HCT116 (cell line): ENCODE measurements around the gene CCDC57.

ENCODE experiments used
- CTCF ChIP-seq, 3 experiments: fragments of 200-600 bp in 1 of 3; sonication (generic) in 1 of 3; IDR thresholded peaks in 2 of 3; conservative IDR thresholded peaks in 1 of 3; 2 replicates each; pipeline ENCODE4 v1.5.1; 2012 to 2017; ENCODE audit warnings: low read depth in 2 of 3, low read length in 2 of 3, antibody characterized with exemption in 1 of 3, borderline replicate concordance in 1 of 3, control low read depth in 1 of 3, mild to moderate bottlenecking in 1 of 3, mixed read lengths in 1 of 3, mixed run types in 1 of 3, moderate library complexity in 1 of 3; ENCODE audit not compliant: insufficient read depth in 1 of 3
- MAX ChIP-seq: IDR thresholded peaks from 2 replicates; pipeline ENCODE4 v1.6.1; 2012
- POLR2AphosphoS5 ChIP-seq: IDR thresholded peaks from 2 replicates; pipeline ENCODE4 v1.6.1; 2011; ENCODE audit warnings: mild to moderate bottlenecking, low read depth, low read length, moderate library complexity
- RAD21 ChIP-seq: IDR thresholded peaks from 2 replicates; pipeline ENCODE4 v1.6.1; 2012; ENCODE audit warnings: low read depth, mild to moderate bottlenecking

GRCh38 chr17:82120148-82120547 lies 92.5 kb downstream of the CCDC57 start:
- TF ChIP-seq CTCF (IDR thresholded peaks at IDR 0.05 in 2 of 3, conservative IDR thresholded peaks at IDR 0.05 in 1 of 3; ENCODE audit: borderline replicate concordance in 1 of 3, insufficient read depth in 1 of 3, low read depth in 2 of 3, low read length in 2 of 3) (no peak), POLR2AphosphoS5 (no peak), RAD21 (no peak), MAX (no peak)
